ENCODE results near the gene AUTS2. TPM values are rescaled to one million over a fixed set of nuclear protein-coding genes. Genes with fewer than 3 reads are reported as not detected.

The AUTS2 gene
- total RNA-seq, 1 experiment from 2014 or later, result 2.3 TPM

DNA sequence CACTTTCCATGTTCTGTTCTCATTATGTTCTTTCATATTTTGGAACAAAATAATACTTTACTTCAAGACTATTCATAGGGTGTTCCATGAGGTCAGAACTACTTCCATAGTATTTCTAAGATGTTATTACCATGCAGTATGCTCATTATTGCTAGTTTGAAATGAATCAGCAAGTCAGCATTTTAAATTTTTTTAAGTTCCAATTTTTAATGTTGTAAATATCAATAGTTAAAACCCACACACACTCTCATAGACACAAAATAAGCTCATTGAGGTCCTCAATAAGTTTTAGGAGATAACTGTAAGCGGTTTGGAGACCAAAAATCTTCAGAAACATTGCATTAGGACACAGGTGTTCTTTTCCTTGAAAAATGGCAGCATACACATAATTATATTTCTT lies 550.7 kb downstream of the AUTS2 start:
- in situ Hi-C loops (cut with HindIII; ENCODE audit: low pct_unique_long_range_greater_than_20kb, low sequenced_read_pairs), result no loop called here
- no peak for DNase-seq (ENCODE audit: low read depth)

DNA sequence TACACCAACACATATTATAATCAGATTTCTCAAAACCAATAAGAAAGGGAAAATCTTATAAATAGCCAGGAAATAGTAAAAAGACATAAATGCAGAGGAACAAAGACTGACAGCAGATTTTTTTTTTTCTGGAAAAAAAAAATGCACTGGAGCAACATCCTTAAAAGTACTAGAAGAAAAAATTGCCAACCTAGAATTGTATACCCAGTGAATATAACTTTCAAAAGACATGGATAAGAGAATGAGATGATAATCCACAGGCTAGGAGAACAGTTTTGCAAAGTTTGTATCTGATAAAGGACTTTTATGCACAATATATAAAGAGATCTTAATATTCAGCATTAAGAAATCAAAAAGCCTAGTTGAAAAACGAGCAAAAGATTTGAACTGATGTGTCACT lies 554.0 kb downstream of the AUTS2 start:
- DNase-seq (ENCODE audit: low read depth), result no peak
- in situ Hi-C loops (cut with HindIII; ENCODE audit: low pct_unique_long_range_greater_than_20kb, low sequenced_read_pairs), result no loop called here

DNA sequence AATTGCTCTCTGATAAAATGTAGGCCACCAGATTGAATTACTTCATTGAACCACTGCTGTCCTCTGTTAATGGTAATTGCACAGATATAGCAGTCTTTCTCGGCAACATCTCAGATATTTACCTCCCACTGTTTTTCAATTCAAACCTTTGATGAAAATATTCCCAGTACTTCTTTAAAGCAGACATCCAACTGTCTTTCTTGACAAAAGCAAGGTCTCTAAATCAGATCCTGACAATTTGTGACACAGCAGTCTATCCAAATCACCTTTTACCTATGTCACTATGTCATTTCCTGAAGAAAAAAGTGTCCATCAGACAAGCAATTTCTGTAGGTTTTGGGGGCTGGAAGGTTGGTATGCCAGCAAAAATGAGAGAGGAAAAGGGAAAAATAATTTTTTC lies 555.7 kb downstream of the AUTS2 start:
- in situ Hi-C loops (cut with HindIII; ENCODE audit: low pct_unique_long_range_greater_than_20kb, low sequenced_read_pairs), result no loop called here
- no peak for DNase-seq (ENCODE audit: low read depth)

DNA sequence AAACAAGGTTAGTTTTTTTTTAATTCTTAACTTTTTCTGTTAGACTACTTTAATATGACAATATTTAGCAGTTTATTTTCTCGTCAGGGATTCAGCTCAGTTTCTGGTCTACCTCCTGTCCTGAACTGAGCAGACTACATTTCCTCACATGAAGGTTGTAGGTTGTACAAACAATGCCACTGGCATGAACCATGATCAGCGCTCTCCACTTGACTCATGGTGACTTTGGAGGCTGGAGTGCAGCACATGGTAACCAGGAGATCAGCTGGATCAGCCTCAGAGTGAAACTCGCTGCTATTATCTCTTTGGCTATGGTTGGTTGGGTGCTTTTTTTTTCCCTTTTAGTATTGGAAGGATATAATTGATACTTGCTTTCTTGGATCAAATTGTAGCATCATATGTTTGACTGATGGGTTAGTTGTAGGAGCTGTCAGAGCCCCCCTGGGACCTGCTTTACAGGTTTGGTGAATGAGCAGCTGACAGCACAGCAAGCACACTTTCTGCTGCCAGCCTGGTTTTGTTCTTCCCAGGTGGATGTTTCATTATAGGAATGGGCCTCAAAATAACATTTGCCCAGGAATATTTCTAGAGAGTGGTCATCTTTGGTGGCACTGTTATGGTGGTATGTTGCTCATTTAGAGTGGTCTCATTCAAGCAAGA lies 556.4 kb downstream of the AUTS2 start:
- in situ Hi-C loops (cut with HindIII; ENCODE audit: low pct_unique_long_range_greater_than_20kb, low sequenced_read_pairs), result no loop called here
- no peak for DNase-seq (ENCODE audit: low read depth)

DNA sequence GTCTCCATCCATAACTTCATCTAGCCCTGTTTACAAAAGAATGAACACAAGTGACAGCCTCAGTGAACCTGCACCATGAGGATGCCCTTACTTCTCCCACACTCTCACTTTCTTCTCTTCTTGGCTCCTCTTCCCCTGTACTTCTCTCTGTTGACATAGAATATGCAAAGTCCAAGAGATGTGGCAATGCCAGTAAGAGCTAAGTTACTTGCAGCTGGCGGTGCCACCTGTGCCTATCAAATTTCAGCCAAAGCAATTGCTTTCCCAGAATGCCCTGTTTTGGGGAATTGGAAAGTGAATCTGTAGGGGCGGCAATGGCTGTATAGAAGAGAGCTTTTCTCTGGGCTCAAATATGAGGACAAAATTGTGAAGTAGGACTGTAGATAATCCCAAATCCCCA lies 557.8 kb downstream of the AUTS2 start:
- in situ Hi-C loops (cut with HindIII; ENCODE audit: low pct_unique_long_range_greater_than_20kb, low sequenced_read_pairs), result no loop called here
- no peak for DNase-seq (ENCODE audit: low read depth)

DNA sequence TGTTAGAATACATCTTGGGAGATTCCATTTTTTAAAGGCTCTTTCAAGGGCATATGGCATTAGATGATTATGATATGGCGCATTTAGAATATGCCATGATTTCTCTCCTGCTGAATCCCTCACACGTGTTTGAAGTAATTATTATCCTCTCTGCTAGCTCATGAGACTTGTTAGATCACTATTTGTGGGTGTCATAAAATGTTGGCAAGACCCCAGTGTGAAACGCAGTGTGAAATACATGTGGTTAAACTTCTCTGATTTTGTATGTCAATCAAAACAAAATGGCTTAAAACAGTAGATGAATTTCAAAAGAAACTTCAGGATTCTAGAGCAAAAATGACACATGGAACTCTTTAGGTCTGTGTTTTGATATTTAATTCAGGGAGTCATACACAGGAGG lies 560.8 kb downstream of the AUTS2 start:
- in situ Hi-C loops (cut with HindIII; ENCODE audit: low pct_unique_long_range_greater_than_20kb, low sequenced_read_pairs), result no loop called here

DNA sequence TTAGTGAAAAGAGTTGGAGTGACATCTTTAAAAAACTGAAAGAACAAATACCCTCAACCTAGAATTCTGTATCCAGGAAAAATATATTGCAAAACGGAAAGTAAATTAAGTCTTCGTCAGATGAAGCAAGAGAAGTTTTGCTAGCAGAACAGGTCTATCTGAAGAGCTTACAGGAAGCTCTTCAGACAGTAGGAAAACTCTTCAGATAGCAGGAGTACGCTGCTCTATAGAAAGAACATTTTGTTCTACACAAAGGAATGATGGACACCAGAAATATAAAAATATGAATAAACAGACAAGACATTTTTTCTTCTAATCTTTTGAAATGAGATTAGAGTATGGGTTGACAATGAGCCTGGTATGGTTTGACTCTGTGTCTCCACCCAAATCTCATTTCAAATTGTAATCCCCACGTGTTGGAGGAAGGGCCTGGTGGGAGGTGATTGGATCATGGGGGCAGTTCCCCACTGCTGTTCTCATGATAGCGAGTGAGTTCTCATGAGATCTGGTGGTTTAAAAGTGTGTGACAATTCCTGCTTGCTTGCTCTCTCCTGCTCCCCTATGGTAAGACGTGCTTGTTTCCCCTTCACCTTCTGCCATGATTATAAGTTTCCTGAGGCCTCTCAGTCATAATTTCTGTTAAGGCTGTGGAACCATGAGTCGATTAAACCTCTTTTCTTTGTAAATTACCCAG lies 567.3 kb downstream of the AUTS2 start:
- in situ Hi-C loops (cut with HindIII; ENCODE audit: low pct_unique_long_range_greater_than_20kb, low sequenced_read_pairs), result no loop called here
- DNase-seq (ENCODE audit: low read depth), result no peak

More for the DNA sequence above, 560.8 kb downstream of the AUTS2 start:
- no peak for DNase-seq (ENCODE audit: low read depth)

DNA sequence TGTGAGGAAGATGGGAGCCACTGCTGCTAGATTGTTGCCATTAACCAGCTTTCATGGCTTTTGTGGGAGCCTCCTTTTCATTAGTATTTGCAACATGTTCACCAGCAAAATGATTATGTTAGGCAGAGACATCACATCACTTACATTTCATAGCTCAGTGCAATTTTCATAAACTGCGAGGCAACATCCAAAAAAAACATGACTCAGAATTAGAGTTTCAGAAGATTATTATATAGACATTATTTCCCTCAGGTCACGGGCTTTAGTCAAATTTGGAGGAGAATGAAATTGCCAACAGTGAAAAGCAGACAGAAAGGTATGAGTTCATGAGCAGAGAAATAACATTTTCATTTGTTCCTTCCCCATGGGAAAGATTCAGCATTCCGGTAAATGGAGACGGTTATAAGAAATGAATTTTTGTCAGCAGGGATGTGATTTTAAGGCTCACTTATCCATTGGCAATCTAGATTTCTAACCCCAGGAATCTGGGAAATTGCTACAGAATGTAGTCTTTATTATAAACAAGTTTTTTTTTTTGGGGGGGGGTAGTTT lies 573.2 kb downstream of the AUTS2 start:
- no peak for DNase-seq (ENCODE audit: low read depth)
- in situ Hi-C loops (cut with HindIII; ENCODE audit: low pct_unique_long_range_greater_than_20kb, low sequenced_read_pairs), result no loop called here

DNA sequence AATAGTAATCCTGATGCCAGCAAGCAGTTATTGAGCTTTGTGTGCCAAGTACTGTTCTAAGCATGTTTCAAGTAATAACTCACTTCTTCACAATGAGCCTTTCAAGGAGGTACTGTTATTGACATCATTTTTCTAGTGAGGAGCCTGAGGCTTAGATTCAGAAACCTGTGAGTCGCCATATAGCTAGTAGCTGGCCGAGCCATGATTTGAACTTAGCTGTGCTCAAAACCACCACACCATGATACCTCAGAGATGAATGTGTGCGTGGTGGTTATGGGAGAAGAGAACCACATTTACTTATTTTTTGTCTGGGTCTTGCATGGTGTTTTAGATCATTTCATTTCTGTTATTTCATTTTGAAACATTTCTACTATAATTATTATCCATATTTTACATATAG lies 578.9 kb downstream of the AUTS2 start:
- DNase-seq (ENCODE audit: low read depth), result no peak
- in situ Hi-C loops (cut with HindIII; ENCODE audit: low pct_unique_long_range_greater_than_20kb, low sequenced_read_pairs), result no loop called here

DNA sequence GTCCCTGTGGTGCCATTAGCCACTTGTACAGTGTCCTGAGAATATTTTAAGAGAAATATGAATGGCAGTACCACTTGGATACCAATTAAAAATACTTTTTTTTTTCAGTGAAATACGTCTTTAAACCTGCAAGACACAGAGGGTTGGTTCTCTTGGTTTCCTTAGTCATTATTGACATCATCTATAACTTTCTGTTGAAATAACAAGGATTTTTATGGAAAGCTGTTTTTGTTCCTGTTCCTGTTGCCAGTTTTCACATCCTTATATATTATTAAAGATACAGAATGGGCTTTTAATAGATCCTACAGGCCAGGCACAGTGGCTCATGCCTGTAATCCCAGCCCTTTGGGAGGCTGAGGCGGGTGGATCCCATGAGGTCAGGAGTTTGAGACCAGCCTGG lies 579.9 kb downstream of the AUTS2 start:
- no peak for DNase-seq (ENCODE audit: low read depth)
- in situ Hi-C loops (cut with HindIII; ENCODE audit: low pct_unique_long_range_greater_than_20kb, low sequenced_read_pairs), result no loop called here

DNA sequence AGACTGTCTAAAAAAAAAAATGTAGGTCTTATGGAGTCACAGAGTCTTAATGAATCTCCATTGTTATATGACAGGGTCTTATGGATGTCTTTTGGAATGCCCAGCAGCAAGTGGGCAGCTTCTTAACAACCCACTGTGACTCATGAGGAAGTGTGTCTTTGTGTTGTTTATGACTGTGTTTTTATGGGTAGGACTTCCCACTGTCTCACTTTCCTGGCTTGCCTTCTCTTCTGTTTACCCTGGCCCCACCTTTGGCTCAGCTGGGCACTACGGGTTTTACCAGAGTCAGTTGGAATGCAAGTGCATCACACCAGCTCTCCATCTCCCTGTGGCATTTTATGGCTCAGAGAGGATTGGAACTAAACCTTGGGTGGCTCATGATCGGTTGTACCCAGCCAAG lies 580.5 kb downstream of the AUTS2 start:
- in situ Hi-C loops (cut with HindIII; ENCODE audit: low pct_unique_long_range_greater_than_20kb, low sequenced_read_pairs), result no loop called here
- peak; percentile 74 for DNase-seq (ENCODE audit: low read depth)

DNA sequence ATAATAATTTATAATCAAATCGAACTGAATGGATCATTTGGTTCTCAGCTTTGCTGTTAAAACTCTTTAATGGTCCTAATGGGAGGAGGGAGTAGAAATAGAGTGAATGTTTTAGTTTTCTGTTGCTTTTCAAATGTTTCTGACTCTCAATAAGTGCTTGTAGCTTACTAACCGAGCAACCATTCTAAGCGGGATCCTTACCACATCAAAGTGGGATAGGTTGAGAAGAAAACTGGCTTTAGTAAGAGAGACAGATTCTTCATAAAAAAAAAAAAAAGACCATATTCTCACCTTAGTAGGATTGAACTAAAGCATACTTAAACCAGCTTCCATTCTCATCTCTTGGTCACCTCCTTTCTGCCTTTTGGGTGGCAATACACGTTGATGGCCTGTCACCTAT lies 584.2 kb downstream of the AUTS2 start:
- in situ Hi-C loops (cut with HindIII; ENCODE audit: low pct_unique_long_range_greater_than_20kb, low sequenced_read_pairs), result no loop called here
- DNase-seq (ENCODE audit: low read depth), result no peak

DNA sequence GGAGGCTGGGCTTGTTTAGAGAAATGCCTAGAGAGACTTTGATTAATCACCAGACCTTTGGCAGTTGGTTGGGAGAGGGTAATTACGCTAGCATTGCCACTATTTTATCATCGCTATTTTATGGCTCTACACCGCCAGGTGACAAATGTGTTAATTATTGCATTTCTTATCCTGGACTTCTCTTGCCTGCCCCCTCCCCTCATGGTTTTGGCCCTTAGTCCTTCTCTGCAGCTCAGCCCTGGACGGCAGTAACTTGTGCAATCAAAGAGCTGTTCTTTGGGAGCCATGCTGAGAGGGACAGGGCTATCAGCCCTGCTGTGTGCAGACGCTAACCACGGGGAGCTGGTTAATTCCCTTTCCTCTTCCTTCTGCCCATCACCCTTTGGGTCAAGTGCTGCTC lies 585.0 kb downstream of the AUTS2 start:
- DNase-seq (ENCODE audit: low read depth), result peak; percentile 26
- in situ Hi-C loops (cut with HindIII; ENCODE audit: low pct_unique_long_range_greater_than_20kb, low sequenced_read_pairs), result no loop called here

DNA sequence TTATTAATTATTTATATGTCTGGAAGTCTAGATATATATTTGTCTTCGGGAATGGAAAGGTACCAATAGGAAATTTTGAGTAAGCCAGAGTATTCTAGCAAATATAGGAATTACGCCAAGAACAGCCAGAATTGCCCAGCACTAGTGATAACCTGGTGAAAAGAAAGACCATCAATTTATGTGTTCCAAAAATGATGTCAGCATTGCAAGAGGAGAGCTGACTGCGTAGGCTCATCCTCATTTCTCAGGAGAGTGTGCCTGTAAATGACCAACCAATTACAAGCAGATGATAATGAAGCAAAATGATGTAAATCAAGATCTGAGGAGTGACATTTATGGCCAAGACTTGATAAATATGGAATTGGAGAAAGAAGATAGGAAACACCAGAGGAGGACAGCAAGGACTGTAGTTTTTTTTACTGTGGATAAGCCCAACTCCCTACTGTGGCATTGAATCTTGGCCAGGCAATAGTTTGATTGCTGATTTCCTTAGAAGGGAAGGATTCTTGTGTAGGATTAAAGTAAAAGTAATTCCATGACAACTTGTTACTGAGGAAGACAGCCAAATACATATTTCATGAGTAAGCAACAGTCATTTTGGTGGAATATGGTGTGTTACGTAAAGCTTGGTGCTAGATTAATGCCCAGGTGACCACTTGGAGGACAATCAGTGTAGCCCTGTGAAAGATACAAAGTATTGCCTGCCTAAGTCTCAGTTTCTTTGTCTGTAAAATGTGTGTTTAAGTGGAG lies 590.8 kb downstream of the AUTS2 start:
- no peak for DNase-seq (ENCODE audit: low read depth)
- in situ Hi-C loops (cut with HindIII; ENCODE audit: low pct_unique_long_range_greater_than_20kb, low sequenced_read_pairs), result no loop called here

DNA sequence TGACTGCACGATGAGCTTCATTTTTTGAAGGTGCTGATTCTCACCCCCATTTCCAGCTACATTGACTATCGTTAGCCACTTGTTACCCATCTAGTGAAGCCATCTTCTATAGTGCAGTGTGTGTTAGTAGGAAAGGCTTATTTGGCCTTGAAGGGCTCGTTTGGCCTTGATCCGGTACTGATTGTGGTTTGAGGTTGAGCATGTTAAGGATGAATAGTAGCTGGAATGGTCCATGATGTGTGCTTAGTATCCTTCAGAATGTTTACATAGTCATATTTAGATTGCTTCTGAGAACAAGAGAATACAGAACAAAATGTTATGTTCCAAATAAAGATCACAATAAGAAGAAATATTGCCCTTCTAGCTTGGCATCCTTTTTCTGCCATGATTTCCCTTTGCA lies 591.5 kb downstream of the AUTS2 start:
- no peak for DNase-seq (ENCODE audit: low read depth)
- in situ Hi-C loops (cut with HindIII; ENCODE audit: low pct_unique_long_range_greater_than_20kb, low sequenced_read_pairs), result no loop called here

DNA sequence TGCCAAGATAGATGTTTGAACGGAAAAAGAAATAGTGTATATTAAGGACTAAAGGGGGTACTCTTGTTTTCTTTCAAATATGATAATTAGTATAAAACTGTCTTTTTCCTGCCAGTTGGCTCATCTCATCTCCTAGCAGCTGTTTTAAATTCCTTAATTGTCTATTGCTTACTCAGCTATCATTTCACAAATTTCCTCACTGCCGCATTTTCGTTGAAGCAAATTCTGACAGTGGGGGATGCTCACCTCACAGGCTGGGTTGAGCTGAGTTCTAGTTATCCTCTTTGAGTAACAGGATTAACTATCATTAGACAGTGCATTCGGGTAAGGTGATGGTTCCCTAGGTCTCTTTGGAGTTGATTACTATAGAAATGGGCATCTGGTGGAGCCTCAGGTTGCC lies 592.0 kb downstream of the AUTS2 start:
- no peak for DNase-seq (ENCODE audit: low read depth)
- in situ Hi-C loops (cut with HindIII; ENCODE audit: low pct_unique_long_range_greater_than_20kb, low sequenced_read_pairs), result no loop called here

DNA sequence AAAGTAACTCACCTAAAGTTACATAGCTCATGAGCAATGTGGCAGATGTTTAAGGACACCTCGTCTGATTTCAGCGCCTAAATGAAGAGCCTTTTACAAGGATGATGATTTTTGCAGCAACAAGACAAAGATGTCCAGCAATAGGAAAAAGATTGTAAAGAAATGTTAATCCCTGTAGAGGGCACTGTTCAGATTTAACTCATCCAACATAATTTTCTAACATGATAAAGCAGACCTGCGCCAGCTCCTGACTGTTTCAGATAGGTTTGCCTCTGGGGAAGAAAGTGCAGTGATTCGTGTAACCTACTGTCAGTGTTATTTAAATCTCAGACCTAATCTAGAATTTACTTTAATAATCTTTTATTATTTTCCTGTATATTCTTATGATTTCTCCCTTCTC lies 595.2 kb downstream of the AUTS2 start:
- DNase-seq (ENCODE audit: low read depth), result no peak
- in situ Hi-C loops (cut with HindIII; ENCODE audit: low pct_unique_long_range_greater_than_20kb, low sequenced_read_pairs), result no loop called here

DNA sequence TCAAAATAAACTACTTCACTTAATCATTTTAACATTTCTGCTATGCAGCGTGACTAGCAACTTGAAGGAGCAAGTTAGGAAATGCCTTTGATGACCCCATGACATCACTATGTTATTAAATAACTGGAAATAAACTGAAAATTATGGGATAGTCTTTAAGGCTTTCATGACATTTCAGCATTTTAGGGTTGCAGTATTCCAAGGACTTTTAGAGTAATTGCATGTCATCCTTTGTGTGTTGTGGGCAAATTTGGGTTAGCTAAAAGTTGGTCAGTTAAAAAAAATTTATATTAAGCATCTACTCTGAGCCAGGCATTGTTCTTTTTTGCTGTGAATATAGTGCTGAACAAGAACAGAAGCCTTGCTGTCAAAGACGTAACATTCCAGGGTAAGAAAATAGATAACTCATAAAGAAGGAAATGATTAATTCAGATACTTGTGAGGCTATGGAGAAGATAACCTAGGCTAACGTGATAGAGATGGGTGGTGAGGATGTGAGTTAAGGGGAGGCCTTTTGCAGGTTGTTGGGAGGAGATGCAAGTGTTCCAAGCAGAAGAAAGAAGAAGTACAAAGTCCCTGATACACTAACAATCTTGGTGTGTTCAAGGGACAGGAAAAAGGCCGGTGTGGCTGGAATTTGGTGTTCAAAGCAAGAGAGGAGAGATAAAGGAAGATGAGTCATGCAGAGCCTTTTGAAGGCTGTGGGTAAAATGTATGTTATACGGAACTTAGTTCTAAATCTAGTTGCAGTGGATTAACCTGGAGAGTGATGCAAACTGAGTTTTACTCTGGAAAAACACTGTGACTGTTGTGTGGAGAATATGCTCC lies 610.2 kb downstream of the AUTS2 start:
- DNase-seq (ENCODE audit: low read depth), result no peak
- in situ Hi-C loops (cut with HindIII; ENCODE audit: low pct_unique_long_range_greater_than_20kb, low sequenced_read_pairs), result no loop called here
